AG20443 (cell line): Measurements from ENCODE around the gene FANCI.

Source experiments
- DNase-seq: peaks from one replicate; pipeline ENCODE4 v3.0.0; 2012; ENCODE audit warnings: low spot score, mixed read lengths

The FANCI gene

GRCh38 chr15:89361451-89362202 lies 117.8 kb downstream of the FANCI start:
- peak; percentile 92 for DNase-seq

DNA sequence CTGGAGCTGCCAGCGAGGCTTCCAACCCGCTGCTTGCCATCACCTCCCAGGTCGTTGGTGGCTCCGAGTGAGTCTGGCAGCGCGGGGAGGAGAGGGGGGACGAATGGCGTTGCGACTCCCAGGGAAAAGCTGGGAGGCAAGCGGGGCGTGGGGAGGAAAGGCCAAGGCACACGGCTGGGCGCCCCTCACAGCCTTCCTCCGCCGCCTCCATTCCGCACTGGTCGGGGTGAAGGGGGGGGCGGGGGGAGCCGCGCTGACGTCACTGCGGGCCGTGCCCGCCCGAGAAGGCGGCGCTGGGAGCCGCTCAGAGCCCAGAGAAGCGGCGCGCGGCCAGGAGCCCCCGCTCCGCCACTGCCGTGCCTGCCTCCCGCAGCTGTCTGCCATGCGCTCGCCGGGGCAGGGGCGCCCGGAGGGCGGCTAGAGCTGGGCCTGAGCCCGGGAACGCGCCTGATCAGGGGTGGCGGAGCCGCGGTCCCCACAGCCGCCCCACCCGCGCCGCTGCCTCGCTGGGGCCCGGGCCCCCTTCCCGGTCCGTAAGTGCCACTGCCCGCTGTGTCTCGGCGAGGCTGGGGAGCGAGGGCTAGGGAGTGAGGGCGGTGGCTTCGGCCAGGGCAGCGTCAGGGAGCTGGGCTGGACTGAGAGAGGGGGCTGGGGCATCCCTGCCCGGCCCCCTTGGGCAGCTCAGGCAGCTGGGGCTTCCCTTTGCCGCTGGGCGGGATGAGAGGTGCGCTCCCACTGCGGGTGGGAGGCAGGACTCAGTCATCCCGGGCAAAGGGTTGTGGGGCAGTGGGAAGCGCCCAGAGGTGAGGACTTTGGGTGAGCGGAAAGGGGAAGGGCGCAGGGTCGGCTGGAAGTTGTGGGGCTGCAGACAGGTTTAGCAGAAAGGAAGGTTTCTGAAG lies 118.7 kb downstream of the FANCI start:
- DNase-seq, result no peak

- DNase-seq, result no peak
Measured at GRCh38 chr15:89363133-89363532, 119.4 kb downstream of the FANCI start.

DNA sequence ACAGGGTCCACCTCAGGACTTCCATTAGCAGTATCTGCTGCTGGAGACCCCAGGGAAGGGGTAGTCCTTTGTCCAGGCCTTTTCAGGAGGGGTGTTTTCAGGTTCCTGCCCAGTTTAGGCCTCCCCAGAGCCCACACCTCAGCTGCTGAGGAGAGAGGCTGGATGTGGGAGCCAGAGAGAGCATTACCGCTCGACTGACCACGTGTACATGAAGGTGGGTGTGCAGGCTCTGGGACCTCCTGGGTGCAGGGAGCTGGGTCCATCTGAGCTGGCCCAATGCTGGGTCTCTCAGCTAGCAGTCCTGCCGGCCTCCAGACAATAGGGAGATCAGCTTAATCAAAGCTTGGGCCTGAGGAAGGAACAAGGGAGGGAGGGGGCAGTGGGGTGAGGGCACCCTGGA lies 120.0 kb downstream of the FANCI start:
- DNase-seq, result no peak

DNA sequence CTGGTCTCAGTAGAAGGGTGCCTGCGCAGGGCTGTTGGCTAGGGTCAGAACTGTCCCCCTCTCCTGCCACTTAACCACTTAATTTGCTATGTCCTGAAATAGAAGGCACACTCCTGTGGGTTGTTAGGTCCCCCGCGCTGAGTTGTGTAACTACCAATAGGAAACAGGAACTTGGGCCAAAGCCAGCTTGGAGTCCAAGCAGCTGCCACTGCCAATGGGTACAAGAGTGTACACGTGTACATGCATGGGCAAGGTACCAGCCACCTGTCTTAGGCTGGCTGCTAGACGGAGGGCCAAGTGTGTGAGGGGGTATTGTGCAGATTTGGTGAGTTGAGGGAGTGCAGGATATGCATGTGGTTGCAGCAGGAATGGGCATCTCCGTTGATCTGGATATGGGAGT lies 120.6 kb downstream of the FANCI start:
- DNase-seq, result no peak

DNA sequence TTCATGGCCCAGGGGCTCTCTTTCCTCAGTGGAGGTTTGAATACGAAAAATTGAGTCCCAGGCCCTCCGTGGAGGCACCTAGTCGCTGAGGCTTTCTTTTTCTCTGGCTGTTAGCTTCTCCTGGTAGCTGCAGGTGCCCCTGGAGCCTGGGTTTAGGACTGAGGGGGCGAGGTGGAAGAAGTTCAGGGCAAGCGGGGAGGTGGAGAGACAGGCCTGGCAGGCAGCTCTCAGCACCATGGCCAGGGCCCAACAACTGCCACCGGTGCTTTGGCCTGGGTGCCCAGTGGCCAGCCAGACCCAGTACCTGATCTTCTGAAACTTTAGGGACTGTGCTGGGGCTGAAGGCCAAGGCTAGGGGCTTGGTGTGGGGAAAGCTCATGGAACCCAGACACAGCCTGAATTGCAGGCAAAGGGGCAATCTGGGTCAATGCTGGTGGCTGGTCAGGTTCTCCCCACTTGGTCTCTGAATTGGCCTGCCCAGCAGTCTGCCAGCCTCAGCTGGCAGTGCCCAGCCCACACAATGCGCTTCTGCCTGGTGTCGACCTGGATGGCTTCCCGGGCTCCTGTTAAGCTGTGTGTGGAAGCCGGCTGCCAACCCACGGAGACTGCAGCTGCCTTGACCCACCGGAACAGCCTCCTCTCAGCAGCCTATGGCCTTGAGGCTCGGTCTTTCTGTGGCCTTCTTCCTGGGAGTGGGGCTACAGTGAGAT lies 121.1 kb downstream of the FANCI start:
- no peak for DNase-seq

DNA sequence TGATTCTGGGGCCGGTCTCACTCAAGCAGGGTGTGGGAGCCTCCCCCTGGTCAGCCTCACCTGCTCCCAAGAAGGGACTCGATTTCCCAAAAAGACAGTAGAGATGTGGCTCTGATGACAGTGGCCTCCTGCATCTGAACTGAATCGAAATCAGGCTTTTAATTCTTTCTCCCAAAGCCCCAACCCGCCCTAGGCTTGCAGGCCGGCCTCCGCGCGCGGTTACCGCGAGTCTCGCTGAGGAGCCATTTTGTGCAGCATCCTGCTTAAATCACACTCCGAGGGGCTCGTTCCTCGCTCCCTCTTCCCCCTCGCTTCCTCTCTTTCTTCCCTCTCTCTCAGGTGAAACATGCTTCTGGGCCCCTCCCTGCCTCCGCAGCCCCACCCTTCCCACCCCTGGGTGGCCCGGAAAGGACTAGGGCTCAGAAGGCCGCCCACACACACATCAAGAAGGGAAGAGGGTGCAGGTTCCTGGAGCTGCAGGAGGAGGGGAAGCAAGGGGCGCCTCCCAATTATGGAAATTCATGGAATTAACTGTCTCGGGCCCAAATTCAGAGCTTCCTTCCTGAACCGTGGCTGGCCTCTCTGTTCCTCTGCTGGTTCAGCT lies 121.8 kb downstream of the FANCI start:
- DNase-seq, result no peak
